ENCODE results near the gene OSGEP. TPM values are rescaled to one million over a fixed set of nuclear protein-coding genes. Genes with fewer than 3 reads are reported as not detected.

OSGEP gene
- total RNA-seq, 1 experiment from 2014 or later = 21.8 TPM

DNA sequence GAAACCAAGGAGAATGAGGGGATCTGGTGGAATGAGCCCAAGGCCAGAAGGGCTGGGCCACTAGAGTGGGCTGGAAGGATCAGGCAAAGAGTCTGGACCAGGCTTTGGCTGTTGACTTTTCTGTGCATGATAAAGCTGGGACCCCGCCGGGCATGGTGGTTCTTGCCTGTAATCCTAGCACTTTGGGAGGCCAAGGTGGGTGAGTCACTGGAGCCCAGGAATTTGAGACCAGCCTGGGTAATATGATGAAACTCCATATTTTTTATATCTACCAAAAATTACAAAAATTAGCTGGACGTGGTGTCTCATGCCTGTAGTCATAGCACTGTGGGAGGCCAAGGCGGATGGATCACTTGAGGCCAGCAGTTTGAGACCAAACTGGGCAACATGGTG lies 18.3 kb downstream of the OSGEP start:
- ChIA-PET CTCF (no interaction called here), RAD21 (ENCODE audit: low non-redundant PET in 1 of 2, low total read pairs in 2 of 2, uncharacterized antibody in 2 of 2, unreplicated experiment in 2 of 2) (no interaction called here), POLR2A (no interaction called here)
- ATAC-seq (no peak), DNase-seq (ENCODE audit: low read depth, low spot score) (no peak)
- H3K36me3 ChIP-seq (ENCODE audit: control insufficient read depth in 1 of 2, insufficient read depth in 2 of 2, low read length in 2 of 2) = no peaks in the 10 kb centered on the region
- H2AFZ ChIP-seq (ENCODE audit: low read depth, low read length, poor library complexity, severe bottlenecking) = no peak overlapping the region
- TF ChIP-seq JUND (IDR thresholded peaks at IDR 0.05) (no peak), SRF (IDR thresholded peaks at IDR 0.05; ENCODE audit: low read depth) (no peak), EGR1 (IDR thresholded peaks at IDR 0.05; ENCODE audit: low read depth) (no peak), CBX3 (IDR thresholded peaks at IDR 0.05; ENCODE audit: low read depth) (no peak), YY1 (IDR thresholded peaks at IDR 0.05; ENCODE audit: extremely low read depth, insufficient replicate concordance, low read depth, low read length) (no peak)
- TF ChIP-seq, protein P1, sequence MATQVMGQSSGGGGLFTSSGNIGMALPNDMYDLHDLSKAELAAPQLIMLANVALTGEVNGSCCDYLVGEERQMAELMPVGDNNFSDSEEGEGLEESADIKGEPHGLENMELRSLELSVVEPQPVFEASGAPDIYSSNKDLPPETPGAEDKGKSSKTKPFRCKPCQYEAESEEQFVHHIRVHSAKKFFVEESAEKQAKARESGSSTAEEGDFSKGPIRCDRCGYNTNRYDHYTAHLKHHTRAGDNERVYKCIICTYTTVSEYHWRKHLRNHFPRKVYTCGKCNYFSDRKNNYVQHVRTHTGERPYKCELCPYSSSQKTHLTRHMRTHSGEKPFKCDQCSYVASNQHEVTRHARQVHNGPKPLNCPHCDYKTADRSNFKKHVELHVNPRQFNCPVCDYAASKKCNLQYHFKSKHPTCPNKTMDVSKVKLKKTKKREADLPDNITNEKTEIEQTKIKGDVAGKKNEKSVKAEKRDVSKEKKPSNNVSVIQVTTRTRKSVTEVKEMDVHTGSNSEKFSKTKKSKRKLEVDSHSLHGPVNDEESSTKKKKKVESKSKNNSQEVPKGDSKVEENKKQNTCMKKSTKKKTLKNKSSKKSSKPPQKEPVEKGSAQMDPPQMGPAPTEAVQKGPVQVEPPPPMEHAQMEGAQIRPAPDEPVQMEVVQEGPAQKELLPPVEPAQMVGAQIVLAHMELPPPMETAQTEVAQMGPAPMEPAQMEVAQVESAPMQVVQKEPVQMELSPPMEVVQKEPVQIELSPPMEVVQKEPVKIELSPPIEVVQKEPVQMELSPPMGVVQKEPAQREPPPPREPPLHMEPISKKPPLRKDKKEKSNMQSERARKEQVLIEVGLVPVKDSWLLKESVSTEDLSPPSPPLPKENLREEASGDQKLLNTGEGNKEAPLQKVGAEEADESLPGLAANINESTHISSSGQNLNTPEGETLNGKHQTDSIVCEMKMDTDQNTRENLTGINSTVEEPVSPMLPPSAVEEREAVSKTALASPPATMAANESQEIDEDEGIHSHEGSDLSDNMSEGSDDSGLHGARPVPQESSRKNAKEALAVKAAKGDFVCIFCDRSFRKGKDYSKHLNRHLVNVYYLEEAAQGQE (IDR thresholded peaks at IDR 0.05; ENCODE audit: low read depth) = no peak
- no peak overlapping the region for H3K9ac ChIP-seq (ENCODE audit: low read length)
- no peaks in the 10 kb centered on the region for H3K9me2 ChIP-seq (ENCODE audit: insufficient read depth)
- no peaks in the 10 kb centered on the region for H4K20me1 ChIP-seq (ENCODE audit: insufficient read depth)
- BruUV-seq (replicated peaks) = no TSS peak
- H3K4me3 ChIP-seq (replicated peaks in 1 of 2; ENCODE audit: low read depth in 1 of 2, low read length in 2 of 2) = no peak overlapping the region
- intact Hi-C loops (cut with micrococcal nuclease) = no loop called here
- no peaks in the 10 kb centered on the region for H3K27me3 ChIP-seq (ENCODE audit: insufficient read depth, low read length)
- no peaks in the 10 kb centered on the region for H3K79me2 ChIP-seq (ENCODE audit: insufficient read depth, low read length)
- H3K4me1 ChIP-seq (ENCODE audit: control insufficient read depth in 1 of 2, insufficient read depth in 2 of 2, low read length in 2 of 2) = peaks cover 8 to 22% of the 10 kb centered on the region in 2 experiments
- no peaks in the 10 kb centered on the region for H3K9me3 ChIP-seq (ENCODE audit: control insufficient read depth in 1 of 2, insufficient read depth in 1 of 2, low read depth in 1 of 2, low read length in 2 of 2)
- H3K4me2 ChIP-seq (ENCODE audit: low read length) = no peak overlapping the region
- no peak overlapping the region for H3K27ac ChIP-seq (ENCODE audit: low read depth, low read length)

Measured in HCT116 (cell line).